HepG2 (cell line): ENCODE data around the gene ZFYVE28. TPM values are rescaled to one million over a fixed set of nuclear protein-coding genes. Genes with fewer than 3 reads are reported as not detected.
A peak's percentile ranks its signal among the peaks of the same experiment; 100 is the strongest.

Experiments
- ATAC-seq: fragments of 200-7000 bp; cut with Tn5 transposase; 3 replicates; pipeline ENCODE4 v1.9.1; 2020; ENCODE audit warnings: mild to moderate bottlenecking, moderate library complexity
- BruUV-seq: library from RNA; stranded (reverse); fragments of 400-500 nt; replicated peaks from 2 replicates; lab custom pipeline; 2021; lab: Mats Ljungman, UMichigan
- CTCF ChIA-PET: fragments of 300-600 bp; formaldehyde crosslinking; extraction: SDS; loops from one replicate; lab custom pipeline; 2021; ENCODE audit warnings: low total read pairs, inconsistent platforms, low intra/inter-chr PET ratio; lab: Yijun Ruan, JAX
- POLR2A ChIA-PET: fragments of 350-600 bp; sonication (Branson Sonifier 250); formaldehyde crosslinking; loops from one replicate; lab custom pipeline; 2020; ENCODE audit warnings: antibody characterized with exemption, inconsistent platforms; lab: Yijun Ruan, JAX
- DNase-seq: peaks from one replicate; pipeline ENCODE4 v3.0.0-alpha.2; 2015; ENCODE audit warnings: low spot score
- FAIRE-seq: peaks from 3 replicates; lab custom pipeline; 2011; peaks lifted over from hg19 to GRCh38; lab: Jason Lieb, UNC
- H2AFZ ChIP-seq: one replicate; pipeline ENCODE4 v1.6.1; 2011; ENCODE audit warnings: low read length, inconsistent platforms
- H3K27ac ChIP-seq: fragments of 300-600 bp; 3 replicates; pipeline ENCODE4 v1.8.0; 2011; ENCODE audit warnings: mixed run types, mild to moderate bottlenecking, mixed read lengths, low read length, inconsistent platforms; ENCODE audit not compliant: insufficient read depth; ENCODE audit errors: extremely low read length
- H3K27me3 ChIP-seq, 2 experiments: fragments of 200-600 bp in 1 of 2; 2 replicates in 1 of 2; 3 replicates in 1 of 2; pipeline versions ENCODE4 v1.6.0 to v1.8.0; 2011; ENCODE audit warnings: low read length in 2 of 2, mild to moderate bottlenecking in 2 of 2, moderate library complexity in 2 of 2, inconsistent platforms in 1 of 2; ENCODE audit not compliant: insufficient read depth in 2 of 2, control insufficient read depth in 1 of 2
- H3K36me3 ChIP-seq, 2 experiments: fragments of 200-600 bp in 1 of 2; replicated peaks in 1 of 2; 2 replicates in 1 of 2; 3 replicates in 1 of 2; pipeline versions ENCODE4 v1.5.1 to v1.8.0; 2011; ENCODE audit warnings: low read length in 2 of 2, inconsistent platforms in 1 of 2; ENCODE audit not compliant: insufficient read depth in 2 of 2, control insufficient read depth in 1 of 2
- H3K4me1 ChIP-seq: 2 replicates; pipeline ENCODE4 v1.5.1; 2012; ENCODE audit warnings: low read length, inconsistent platforms; ENCODE audit not compliant: insufficient read depth
- H3K4me2 ChIP-seq: 2 replicates; pipeline ENCODE4 v1.6.0; 2011; ENCODE audit warnings: low read depth, low read length, inconsistent platforms
- H3K4me3 ChIP-seq, 3 experiments: fragments of 200-600 bp in 1 of 3; sonication (generic), shearing (Covaris generic) in 1 of 3; replicated peaks in 1 of 3; 2 replicates each; pipeline ENCODE4 v1.5.1; 2011 to 2016; ENCODE audit warnings: low read length in 3 of 3, inconsistent platforms in 2 of 3, low read depth in 2 of 3, mild to moderate bottlenecking in 2 of 3, control low read depth in 1 of 3, mixed read lengths in 1 of 3; ENCODE audit not compliant: insufficient read depth in 1 of 3
- H3K79me2 ChIP-seq: one replicate; pipeline ENCODE4 v1.6.1; 2011; ENCODE audit warnings: low read length, inconsistent platforms; ENCODE audit not compliant: insufficient read depth
- H3K9ac ChIP-seq: 2 replicates; pipeline ENCODE4 v1.6.0; 2011; ENCODE audit warnings: mild to moderate bottlenecking, low read depth, low read length, inconsistent platforms; ENCODE audit not compliant: insufficient read depth
- H3K9me3 ChIP-seq: 2 replicates; pipeline ENCODE4 v1.5.1; 2012; ENCODE audit warnings: mild to moderate bottlenecking, low read length
- H4K20me1 ChIP-seq: 2 replicates; pipeline ENCODE4 v1.6.0; 2011; ENCODE audit warnings: inconsistent platforms, mild to moderate bottlenecking, low read length, moderate library complexity; ENCODE audit not compliant: insufficient read depth
- HNF4G ChIP-seq, 2 experiments: sonication (generic) in 1 of 2; formaldehyde crosslinking in 1 of 2; IDR thresholded peaks; 2 replicates each; pipeline versions ENCODE4 v1.4.0 to v1.6.1; 2011 to 2020; ENCODE audit warnings: borderline replicate concordance in 2 of 2, low read depth in 2 of 2, mild to moderate bottlenecking in 2 of 2, low read length in 1 of 2, missing genetic modification reagents in 1 of 2, moderate library complexity in 1 of 2
- MBNL3 ChIP-seq: fragments of 250-450 bp; sonication (Bioruptor Pico); conservative IDR thresholded peaks from 2 replicates; pipeline ENCODE4 v1.8.0; 2022; ENCODE audit warnings: mild to moderate bottlenecking, inconsistent platforms
- MLLT10 ChIP-seq: sonication (generic); formaldehyde crosslinking; IDR thresholded peaks from 2 replicates; pipeline ENCODE4 v1.4.0; 2020; ENCODE audit warnings: missing genetic modification reagents
- SCMH1 ChIP-seq: sonication (generic); formaldehyde crosslinking; IDR thresholded peaks from 2 replicates; pipeline ENCODE4 v1.9.0; 2021; ENCODE audit warnings: missing genetic modification reagents, mild to moderate bottlenecking, borderline replicate concordance
- SPEN ChIP-seq: sonication (generic); formaldehyde crosslinking; IDR thresholded peaks from 2 replicates; pipeline ENCODE4 v1.5.1; 2020; ENCODE audit warnings: low read depth, mild to moderate bottlenecking, missing genetic modification reagents
- ZNF280D ChIP-seq: sonication (generic); formaldehyde crosslinking; IDR thresholded peaks from 2 replicates; pipeline ENCODE4 v1.5.1; 2020; ENCODE audit warnings: mild to moderate bottlenecking, missing genetic modification reagents
- ZNF678 ChIP-seq: sonication (generic); formaldehyde crosslinking; IDR thresholded peaks from 2 replicates; pipeline ENCODE4 v1.4.0; 2020; ENCODE audit warnings: mild to moderate bottlenecking, missing genetic modification reagents
- ZNF687 ChIP-seq: sonication (generic); formaldehyde crosslinking; IDR thresholded peaks from 2 replicates; pipeline ENCODE4 v1.5.1; 2020; ENCODE audit warnings: mild to moderate bottlenecking, missing genetic modification reagents, moderate library complexity
- WGBS: methylation state at CpG from one replicate; pipeline ENCODE4 v1.1.6; 2017; ENCODE audit warnings: low lambda C conversion rate; 5-methylcytosine and 5-hydroxymethylcytosine counted together
- in situ Hi-C: cut with HindIII; loops from 2 replicates; pipeline ENCODE4 v1.10.0; 2017; ENCODE audit warnings: low pct_unique_long_range_greater_than_20kb; ENCODE audit not compliant: extremely low pct_ligation_motif_present
- intact Hi-C: fragments of 100-400 bp; cut with micrococcal nuclease; formaldehyde crosslinking; loops from one replicate; pipeline ENCODE4 v1.10.0; 2022; ENCODE audit not compliant: unreplicated experiment
- polyA plus RNA-seq, 8 experiments: library from polyadenylated mRNA; depleted of rRNA in 3 of 8; stranded (reverse) in 7 of 8; unstranded in 1 of 8; fragments of >200 nt; fragmentation: Illumina TruSeq in 4 of 8; extraction: Trizol in 4 of 8; gene quantifications; 2 replicates each; pipeline versions ENCODE4 v1.2.1 to v1.2.3, GENCODE V29; 2011 to 2016; ENCODE audit warnings: low read depth in 4 of 8, missing spikeins in 1 of 8, mixed read lengths in 1 of 8; ENCODE audit not compliant: insufficient read depth in 1 of 8
- total RNA-seq, 5 experiments: library from RNA; depleted of rRNA; stranded (reverse); fragments of >200 nt; fragmentation: Illumina TruSeq; extraction: Trizol; gene quantifications; 2 replicates each; pipeline ENCODE4 v1.2.3, GENCODE V29; 2016; ENCODE audit warnings: low read depth in 1 of 5

ZFYVE28 gene
- total and polyA plus RNA-seq, 2 of the 13 experiments (the other 11 are each of a cell fraction or from before 2014, with no cell fraction given), result 0.12 to 0.22 TPM

GRCh38 chr4:2394528-2394927 is 23.9 kb downstream of the ZFYVE28 start:
- H3K9me3 ChIP-seq, result no peaks in the 10 kb centered on the region
- TF ChIP-seq SCMH1 (no peak), ZNF678 (CRISPR knock-in tag) (no peak), SPEN (CRISPR knock-in tag) (no peak)
- H4K20me1 ChIP-seq, result no peaks in the 10 kb centered on the region
- H3K79me2 ChIP-seq, result no peaks in the 10 kb centered on the region
- in situ Hi-C loops (no loop called here), intact Hi-C loops (no loop called here)
- peaks cover 7 to 67% of the 10 kb centered on the region in 2 experiments for H3K27me3 ChIP-seq
- peaks cover 29% of the 10 kb centered on the region for H3K4me1 ChIP-seq
- no peak overlapping the region for H3K4me3 ChIP-seq
- no peak for ATAC-seq
- no peak overlapping the region for H3K4me2 ChIP-seq
- no TSS peak for BruUV-seq
- H3K36me3 ChIP-seq, result no peaks in the 10 kb centered on the region
- WGBS, result 65% methylated on average over 7 of the region's 17 CpGs
- H2AFZ ChIP-seq, result no peak overlapping the region
- H3K9ac ChIP-seq, result no peak overlapping the region
- ChIA-PET CTCF (no interaction called here), POLR2A (no interaction called here)
- H3K27ac ChIP-seq, result no peak overlapping the region
- FAIRE-seq, result no peak
- no peak for DNase-seq

- DNase-seq, result peak; percentile 32
- H3K4me2 ChIP-seq, result peak overlapping the region; percentile 69
- no peak for FAIRE-seq
- ChIA-PET CTCF (no interaction called here), POLR2A (interaction anchor here (0.7 kb wide), 1 partner anchor 131 kb away, joined by 3 read pairs; the partner anchor contains the start of gene MXD4)
- H3K9me3 ChIP-seq, result no peaks in the 10 kb centered on the region
- no peaks in the 10 kb centered on the region for H4K20me1 ChIP-seq
- ATAC-seq, result peak; percentile 64
- no peaks in the 10 kb centered on the region for H3K36me3 ChIP-seq
- 13% methylated on average over 24 of the region's 28 CpGs for WGBS
- peaks cover 7 to 67% of the 10 kb centered on the region in 2 experiments for H3K27me3 ChIP-seq
- no TSS peak for BruUV-seq
- H3K4me3 ChIP-seq, result peak overlapping the region; percentile 36 to 63 (median 37); a peak in 5 of 6 replicates
- H3K27ac ChIP-seq, result no peak overlapping the region
- no peak overlapping the region for H3K9ac ChIP-seq
- in situ Hi-C loops, result no loop called here
- intact Hi-C loops, result no loop called here
- H3K79me2 ChIP-seq, result no peaks in the 10 kb centered on the region
- H2AFZ ChIP-seq, result no peak overlapping the region
- peaks cover 29% of the 10 kb centered on the region for H3K4me1 ChIP-seq
- no peak for TF ChIP-seq MBNL3 (CRISPR knock-in tag)
- TF ChIP-seq MLLT10 (CRISPR knock-in tag), result no peak
- peak; percentile 59 for TF ChIP-seq ZNF687 (CRISPR knock-in tag)
- no peak for TF ChIP-seq ZNF280D (CRISPR knock-in tag)
- TF ChIP-seq HNF4G (IDR thresholded peaks at IDR 0.05; ENCODE audit: borderline replicate concordance, low read depth, low read length), result no peak
- no peak for TF ChIP-seq HNF4G (CRISPR knock-in tag; IDR thresholded peaks at IDR 0.05; ENCODE audit: borderline replicate concordance, low read depth)
Observed at GRCh38 chr4:2393353-2394270, 24.8 kb downstream of the ZFYVE28 start.
